B cell (primary cell): Measurements from ENCODE around the gene SLAIN2.

Experiments used
- EZH2 ChIP-seq: IDR thresholded peaks from 2 replicates; pipeline ENCODE4 v1.6.1; 2012; ENCODE audit warnings: borderline replicate concordance, low read depth, mild to moderate bottlenecking, moderate library complexity, low read length; ENCODE audit not compliant: insufficient read depth, poor library complexity, severe bottlenecking
- TF ChIP-seq, protein P1 (sequence below): fragments of 200-600 bp; IDR thresholded peaks from one replicate; pipeline ENCODE4 v1.8.0; 2022; ENCODE audit warnings: antibody characterized with exemption, mild to moderate bottlenecking

DNA sequence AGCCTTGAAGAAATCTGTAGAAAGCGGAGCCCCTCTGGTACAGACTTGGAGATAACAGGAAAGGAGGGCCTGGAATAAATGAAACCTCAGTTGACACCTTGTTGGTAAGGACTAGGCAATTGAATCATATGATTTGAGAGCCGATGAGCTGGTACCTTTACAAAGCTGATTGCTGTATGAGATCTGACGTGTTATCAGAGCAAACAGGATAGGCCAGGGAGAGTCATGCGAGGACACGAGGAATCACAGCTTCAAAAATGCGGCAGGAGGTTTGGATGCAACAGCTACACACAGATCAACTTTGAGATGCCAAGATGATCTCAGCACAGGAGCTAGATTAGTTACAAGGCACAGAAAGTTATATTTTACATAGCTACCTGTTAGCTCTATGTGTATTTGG, 134.4 kb downstream of the SLAIN2 start:
- TF ChIP-seq, protein P1, sequence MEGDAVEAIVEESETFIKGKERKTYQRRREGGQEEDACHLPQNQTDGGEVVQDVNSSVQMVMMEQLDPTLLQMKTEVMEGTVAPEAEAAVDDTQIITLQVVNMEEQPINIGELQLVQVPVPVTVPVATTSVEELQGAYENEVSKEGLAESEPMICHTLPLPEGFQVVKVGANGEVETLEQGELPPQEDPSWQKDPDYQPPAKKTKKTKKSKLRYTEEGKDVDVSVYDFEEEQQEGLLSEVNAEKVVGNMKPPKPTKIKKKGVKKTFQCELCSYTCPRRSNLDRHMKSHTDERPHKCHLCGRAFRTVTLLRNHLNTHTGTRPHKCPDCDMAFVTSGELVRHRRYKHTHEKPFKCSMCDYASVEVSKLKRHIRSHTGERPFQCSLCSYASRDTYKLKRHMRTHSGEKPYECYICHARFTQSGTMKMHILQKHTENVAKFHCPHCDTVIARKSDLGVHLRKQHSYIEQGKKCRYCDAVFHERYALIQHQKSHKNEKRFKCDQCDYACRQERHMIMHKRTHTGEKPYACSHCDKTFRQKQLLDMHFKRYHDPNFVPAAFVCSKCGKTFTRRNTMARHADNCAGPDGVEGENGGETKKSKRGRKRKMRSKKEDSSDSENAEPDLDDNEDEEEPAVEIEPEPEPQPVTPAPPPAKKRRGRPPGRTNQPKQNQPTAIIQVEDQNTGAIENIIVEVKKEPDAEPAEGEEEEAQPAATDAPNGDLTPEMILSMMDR = no peak
- TF ChIP-seq EZH2 = no peak
